ENCODE measurements around the gene COL23A1. TPM values are rescaled to one million over a fixed set of nuclear protein-coding genes. Genes with fewer than 3 reads are reported as not detected.

Gene COL23A1
- total RNA-seq, 1 donor from 2014 or later, result 75.2 TPM

GRCh38 chr5:178327931-178328711 lies 262.1 kb downstream of the COL23A1 start:
- Mint-ChIP-seq H3K27me3 (ENCODE audit: unreplicated experiment) (peaks cover 2% of the 10 kb centered on the region), H3K27ac (ENCODE audit: unreplicated experiment) (no peak overlapping the region), H3K36me3 (ENCODE audit: low read depth, unreplicated experiment) (no peaks in the 10 kb centered on the region), H3K4me3 (ENCODE audit: unreplicated experiment) (no peak overlapping the region), H3K9me3 (ENCODE audit: unreplicated experiment) (no peaks in the 10 kb centered on the region), H3K4me1 (ENCODE audit: unreplicated experiment) (peaks cover 29% of the 10 kb centered on the region)
- no peak for DNase-seq (ENCODE audit: low spot score)
- TF ChIP-seq CTCF (IDR thresholded peaks at IDR 0.05; ENCODE audit: unreplicated experiment), result no peak

GRCh38 chr5:178327446-178327845 lies 262.7 kb downstream of the COL23A1 start:
- H3K27ac Mint-ChIP-seq (ENCODE audit: unreplicated experiment), result no peak overlapping the region
- peaks cover 2% of the 10 kb centered on the region for H3K27me3 Mint-ChIP-seq (ENCODE audit: unreplicated experiment)
- H3K9me3 Mint-ChIP-seq (ENCODE audit: unreplicated experiment), result no peaks in the 10 kb centered on the region
- DNase-seq (ENCODE audit: low spot score), result no peak
- peaks cover 29% of the 10 kb centered on the region for H3K4me1 Mint-ChIP-seq (ENCODE audit: unreplicated experiment)
- no peak overlapping the region for H3K4me3 Mint-ChIP-seq (ENCODE audit: unreplicated experiment)
- no peaks in the 10 kb centered on the region for H3K36me3 Mint-ChIP-seq (ENCODE audit: low read depth, unreplicated experiment)
- no peak for TF ChIP-seq CTCF (IDR thresholded peaks at IDR 0.05; ENCODE audit: unreplicated experiment)

GRCh38 chr5:178326374-178326715 lies 263.8 kb downstream of the COL23A1 start:
- no peak overlapping the region for H3K4me3 Mint-ChIP-seq (ENCODE audit: unreplicated experiment)
- H3K9me3 Mint-ChIP-seq (ENCODE audit: unreplicated experiment), result no peaks in the 10 kb centered on the region
- no peak for TF ChIP-seq CTCF (IDR thresholded peaks at IDR 0.05; ENCODE audit: unreplicated experiment)
- H3K36me3 Mint-ChIP-seq (ENCODE audit: low read depth, unreplicated experiment), result no peaks in the 10 kb centered on the region
- no peak overlapping the region for H3K27ac Mint-ChIP-seq (ENCODE audit: unreplicated experiment)
- no peaks in the 10 kb centered on the region for H3K27me3 Mint-ChIP-seq (ENCODE audit: unreplicated experiment)
- DNase-seq (ENCODE audit: low spot score), result no peak
- H3K4me1 Mint-ChIP-seq (ENCODE audit: unreplicated experiment), result peaks cover 28% of the 10 kb centered on the region

GRCh38 chr5:178325679-178326373 lies 264.4 kb downstream of the COL23A1 start:
- DNase-seq (ENCODE audit: low spot score), result no peak
- Mint-ChIP-seq H3K4me1 (ENCODE audit: unreplicated experiment) (peaks cover 24% of the 10 kb centered on the region), H3K27me3 (ENCODE audit: unreplicated experiment) (peaks cover 4% of the 10 kb centered on the region), H3K27ac (ENCODE audit: unreplicated experiment) (no peak overlapping the region), H3K4me3 (ENCODE audit: unreplicated experiment) (no peak overlapping the region), H3K9me3 (ENCODE audit: unreplicated experiment) (no peaks in the 10 kb centered on the region), H3K36me3 (ENCODE audit: low read depth, unreplicated experiment) (no peaks in the 10 kb centered on the region)
- TF ChIP-seq CTCF (IDR thresholded peaks at IDR 0.05; ENCODE audit: unreplicated experiment), result no peak

- Mint-ChIP-seq H3K27me3 (ENCODE audit: unreplicated experiment) (peaks cover 4% of the 10 kb centered on the region), H3K4me3 (ENCODE audit: unreplicated experiment) (no peak overlapping the region), H3K9me3 (ENCODE audit: unreplicated experiment) (no peaks in the 10 kb centered on the region), H3K4me1 (ENCODE audit: unreplicated experiment) (peaks cover 21% of the 10 kb centered on the region), H3K36me3 (ENCODE audit: low read depth, unreplicated experiment) (no peaks in the 10 kb centered on the region), H3K27ac (ENCODE audit: unreplicated experiment) (no peak overlapping the region)
- no peak for DNase-seq (ENCODE audit: low spot score)
- no peak for TF ChIP-seq CTCF (IDR thresholded peaks at IDR 0.05; ENCODE audit: unreplicated experiment)
Measured at GRCh38 chr5:178325311-178325678, 264.9 kb downstream of the COL23A1 start.
